Muscle layer of colon (tissue), 2 donors: Measurements from ENCODE around the gene MAML3.
A peak's percentile ranks its signal among the peaks of the same experiment; 100 is the strongest.

Source experiments
- H3K27ac ChIP-seq: one replicate; pipeline ENCODE4 v1.7.0; 2013; ENCODE audit warnings: low read depth, mild to moderate bottlenecking, low read length, moderate library complexity
- H3K27me3 ChIP-seq, 2 donors: one replicate each; pipeline ENCODE4 v1.7.0; 2013; ENCODE audit warnings: low read length in 2 of 2, mild to moderate bottlenecking in 2 of 2; ENCODE audit not compliant: insufficient read depth in 2 of 2, control insufficient read depth in 1 of 2
- H3K36me3 ChIP-seq: one replicate; pipeline ENCODE4 v1.7.0; 2013; ENCODE audit warnings: mild to moderate bottlenecking, low read length; ENCODE audit not compliant: insufficient read depth
- H3K4me1 ChIP-seq: one replicate; pipeline ENCODE4 v1.7.0; 2013; ENCODE audit warnings: mild to moderate bottlenecking, low read length; ENCODE audit not compliant: insufficient read depth
- H3K4me3 ChIP-seq, 2 donors: one replicate each; pipeline ENCODE4 v1.7.0; 2013; ENCODE audit warnings: low read length in 2 of 2, low read depth in 1 of 2, mild to moderate bottlenecking in 1 of 2, moderate library complexity in 1 of 2
- H3K9ac ChIP-seq: one replicate; pipeline ENCODE4 v1.7.0; 2013; ENCODE audit warnings: low read length
- H3K9me3 ChIP-seq: one replicate; pipeline ENCODE4 v1.7.0; 2013; ENCODE audit warnings: mild to moderate bottlenecking, low read length
- donor health status: abdominal sarcoma.
- donor health status: Adenocarcinoma of cecum.

The MAML3 gene

DNA sequence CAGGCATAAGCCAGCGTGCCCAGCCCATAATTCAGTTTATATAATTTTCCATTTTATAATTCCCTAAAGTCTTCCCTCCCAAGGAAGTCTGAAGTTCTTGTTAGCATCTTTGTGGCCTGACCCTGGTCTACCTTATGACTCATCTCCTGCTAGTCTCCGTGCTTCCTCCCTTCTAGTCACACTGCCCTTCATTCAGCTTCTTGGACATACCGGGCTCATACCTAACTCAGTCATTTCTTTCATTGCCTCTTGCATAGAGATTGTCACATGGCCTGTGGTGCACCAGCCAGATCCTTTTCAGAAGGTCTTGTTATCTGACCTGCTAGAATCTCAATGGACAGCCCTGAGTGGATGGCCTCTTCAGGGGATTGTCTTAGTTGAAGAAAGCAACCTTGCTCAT lies 22.8 kb upstream of the MAML3 start:
- Histone ChIP-seq H3K4me1 (no peaks in the 10 kb centered on the region), H3K36me3 (no peaks in the 10 kb centered on the region), H3K9me3 (no peaks in the 10 kb centered on the region), H3K27me3 (no peaks in the 10 kb centered on the region), H3K27ac (no peak overlapping the region), H3K4me3 (no peak overlapping the region), H3K9ac (no peak overlapping the region)

DNA sequence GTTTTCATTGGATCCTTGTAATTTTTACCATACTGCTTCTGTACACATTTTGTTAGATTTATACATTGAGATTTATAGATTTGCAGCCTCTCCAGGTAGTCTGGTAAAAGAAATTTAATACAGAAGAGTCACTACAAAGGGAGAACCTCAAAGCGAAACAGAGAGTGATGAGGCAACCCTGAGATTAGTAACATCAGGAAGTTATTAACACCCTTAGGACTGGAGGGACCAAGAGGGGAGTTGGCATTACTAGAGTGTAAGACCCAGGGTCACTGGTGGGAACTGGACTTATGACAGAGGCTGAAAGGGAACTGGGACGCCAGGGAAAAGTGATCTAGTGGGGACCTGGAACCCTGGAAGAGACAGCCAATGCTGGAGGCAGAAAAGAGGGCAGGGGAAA lies 20.6 kb upstream of the MAML3 start:
- Histone ChIP-seq H3K27me3 (no peaks in the 10 kb centered on the region), H3K9ac (no peak overlapping the region), H3K4me3 (no peak overlapping the region), H3K36me3 (no peaks in the 10 kb centered on the region), H3K9me3 (no peaks in the 10 kb centered on the region), H3K4me1 (no peaks in the 10 kb centered on the region), H3K27ac (no peak overlapping the region)

DNA sequence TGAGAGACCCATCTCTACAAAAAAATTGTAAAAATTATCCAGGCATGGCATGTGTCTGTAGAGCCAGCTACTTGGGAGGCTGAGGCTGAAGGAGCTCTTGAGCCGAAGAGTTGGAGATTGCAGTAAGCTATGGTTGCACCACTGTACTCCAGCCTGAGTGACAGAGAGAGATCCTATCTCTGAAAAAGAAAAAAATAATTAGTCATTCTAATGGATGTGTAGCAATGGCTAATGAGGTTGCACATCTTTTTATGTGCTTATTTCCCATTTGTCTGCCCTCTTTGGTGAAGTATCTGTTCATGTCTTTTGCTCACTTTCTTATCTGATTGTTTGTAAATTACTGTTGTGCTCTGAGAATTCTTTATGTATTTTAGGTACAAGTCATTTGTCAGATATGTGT lies 19.0 kb upstream of the MAML3 start:
- H3K36me3 ChIP-seq = no peaks in the 10 kb centered on the region
- no peak overlapping the region for H3K4me3 ChIP-seq
- no peak overlapping the region for H3K27ac ChIP-seq
- no peaks in the 10 kb centered on the region for H3K27me3 ChIP-seq
- H3K9me3 ChIP-seq = no peaks in the 10 kb centered on the region
- H3K9ac ChIP-seq = no peak overlapping the region
- H3K4me1 ChIP-seq = no peaks in the 10 kb centered on the region

DNA sequence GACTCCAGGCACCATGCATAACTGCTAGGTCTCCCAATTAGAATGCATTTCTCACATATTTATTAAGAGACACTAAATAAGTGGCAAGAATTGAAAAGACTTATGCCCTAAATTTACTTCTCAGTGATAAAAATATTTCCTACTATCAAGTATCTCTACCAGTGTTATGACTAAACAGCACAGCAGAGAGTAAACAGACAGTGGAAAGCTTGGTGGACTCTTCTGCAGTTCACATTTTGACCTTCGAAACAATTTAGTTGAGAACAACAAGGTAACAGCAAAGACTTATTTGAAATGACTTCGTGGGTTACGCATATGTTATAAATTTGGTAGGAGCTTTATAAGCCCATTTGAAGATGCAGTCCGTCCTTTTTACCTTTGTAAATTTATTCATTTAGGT lies 16.3 kb upstream of the MAML3 start:
- H3K27ac ChIP-seq = no peak overlapping the region
- no peak overlapping the region for H3K9ac ChIP-seq

DNA sequence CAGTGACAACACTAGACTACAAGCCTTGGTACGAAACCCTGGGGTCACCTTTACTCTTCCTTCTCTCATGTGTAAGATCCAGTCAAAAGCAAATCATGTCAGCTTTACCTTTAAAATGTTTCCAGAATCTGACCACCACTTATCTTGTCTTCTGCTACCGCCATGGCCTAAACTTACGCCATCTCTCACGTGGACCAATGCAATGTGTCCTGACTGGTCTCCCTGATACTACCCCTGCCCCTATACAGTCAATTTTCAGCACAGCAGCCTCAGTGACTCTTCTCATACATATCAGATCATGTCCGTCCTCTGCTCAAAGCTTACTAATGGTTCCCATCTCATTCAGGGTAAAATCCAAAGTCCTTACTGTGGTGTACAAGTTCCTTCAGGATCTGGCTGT lies 15.0 kb upstream of the MAML3 start:
- Histone ChIP-seq H3K36me3 (no peaks in the 10 kb centered on the region), H3K4me1 (no peaks in the 10 kb centered on the region), H3K4me3 (no peak overlapping the region), H3K27me3 (no peaks in the 10 kb centered on the region), H3K9ac (no peak overlapping the region), H3K27ac (no peak overlapping the region), H3K9me3 (no peaks in the 10 kb centered on the region)

More for the DNA sequence above, 16.3 kb upstream of the MAML3 start:
- H3K36me3 ChIP-seq = no peaks in the 10 kb centered on the region
- no peaks in the 10 kb centered on the region for H3K27me3 ChIP-seq
- no peaks in the 10 kb centered on the region for H3K4me1 ChIP-seq
- H3K4me3 ChIP-seq = no peak overlapping the region
- no peaks in the 10 kb centered on the region for H3K9me3 ChIP-seq

DNA sequence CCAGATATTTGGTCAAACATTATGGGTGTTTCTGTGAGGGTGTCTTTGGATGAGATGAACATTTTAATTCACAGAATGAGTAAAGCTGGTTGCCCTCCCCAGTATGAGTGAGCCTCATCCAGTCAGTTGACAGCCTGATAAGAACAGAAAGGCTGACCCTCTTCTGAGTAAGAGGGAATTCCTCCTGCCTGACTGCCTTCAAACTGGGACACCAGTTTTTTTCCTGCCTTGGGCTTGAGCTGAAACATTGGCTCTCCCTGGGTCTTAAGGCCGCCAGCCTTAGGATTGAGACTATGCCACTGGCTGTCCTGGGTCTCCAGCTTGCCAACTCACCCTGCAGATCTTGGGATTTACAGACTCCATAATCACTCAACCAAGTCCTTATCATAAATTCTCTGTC lies 14.5 kb upstream of the MAML3 start:
- Histone ChIP-seq H3K36me3 (no peaks in the 10 kb centered on the region), H3K9ac (no peak overlapping the region), H3K4me3 (no peak overlapping the region), H3K4me1 (no peaks in the 10 kb centered on the region), H3K27me3 (no peaks in the 10 kb centered on the region), H3K27ac (no peak overlapping the region), H3K9me3 (no peaks in the 10 kb centered on the region)

DNA sequence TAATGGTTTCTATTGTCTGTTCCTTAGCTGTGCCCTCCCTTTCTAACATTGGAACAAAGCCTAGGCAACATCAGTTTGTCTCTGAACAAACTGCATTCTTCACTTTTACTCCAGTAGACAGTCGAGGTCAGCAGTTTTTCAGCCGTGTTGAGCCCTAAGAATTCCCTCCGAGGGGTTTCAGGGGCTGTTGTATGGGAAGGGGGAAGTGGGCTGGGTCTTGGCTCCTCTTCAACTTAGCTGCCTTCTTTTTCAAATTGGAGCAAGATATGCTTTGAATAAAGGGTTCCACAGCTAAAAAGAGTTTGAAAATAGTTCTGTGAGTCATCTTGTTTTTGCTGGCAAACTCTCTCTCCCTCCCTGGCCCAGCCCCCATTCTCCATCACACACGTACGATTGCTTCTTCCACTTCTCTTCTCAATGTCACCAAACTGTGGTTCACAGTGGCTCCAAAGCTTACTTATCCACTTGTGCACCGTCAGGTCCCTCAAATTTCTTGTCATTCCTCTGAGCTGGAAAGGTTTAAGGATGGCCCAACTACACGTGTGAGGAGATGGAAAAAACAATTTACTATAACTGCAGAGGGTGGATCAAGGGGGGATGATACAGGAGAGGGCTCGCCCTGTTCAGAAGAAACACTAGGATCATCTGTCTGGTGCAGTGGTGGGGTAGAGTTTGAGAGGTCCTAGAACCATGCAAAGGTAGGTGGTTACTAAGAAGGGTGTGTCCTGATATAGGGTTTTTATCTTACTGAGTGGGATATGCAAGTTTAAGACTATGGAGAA lies 9.2 kb upstream of the MAML3 start:
- Histone ChIP-seq H3K36me3 (no peaks in the 10 kb centered on the region), H3K27me3 (no peaks in the 10 kb centered on the region), H3K27ac (no peak overlapping the region), H3K4me3 (no peak overlapping the region), H3K9me3 (no peaks in the 10 kb centered on the region), H3K4me1 (peaks cover 12% of the 10 kb centered on the region), H3K9ac (no peak overlapping the region)

DNA sequence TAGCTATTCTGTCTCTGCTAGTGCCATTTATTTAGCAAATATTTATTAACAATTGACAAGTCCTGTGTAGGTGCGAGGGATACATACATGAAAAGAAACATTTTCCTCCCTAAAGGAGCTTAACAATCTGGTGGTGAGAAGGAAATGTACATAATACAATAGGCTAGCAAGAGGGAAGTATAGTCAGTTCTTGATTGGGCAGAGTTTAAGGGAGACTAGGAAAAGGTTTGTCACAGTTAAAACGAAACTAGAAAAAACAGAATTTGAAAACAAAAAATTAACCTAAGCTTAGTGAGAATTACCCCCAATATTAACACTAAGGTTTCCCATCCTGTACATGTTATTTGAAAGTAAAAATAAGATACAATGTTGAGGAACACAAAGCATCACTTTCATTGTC lies 8.6 kb upstream of the MAML3 start:
- Histone ChIP-seq H3K36me3 (no peaks in the 10 kb centered on the region), H3K9ac (no peak overlapping the region), H3K4me1 (peaks cover 17% of the 10 kb centered on the region), H3K27ac (no peak overlapping the region), H3K4me3 (no peak overlapping the region), H3K27me3 (no peaks in the 10 kb centered on the region), H3K9me3 (no peaks in the 10 kb centered on the region)

DNA sequence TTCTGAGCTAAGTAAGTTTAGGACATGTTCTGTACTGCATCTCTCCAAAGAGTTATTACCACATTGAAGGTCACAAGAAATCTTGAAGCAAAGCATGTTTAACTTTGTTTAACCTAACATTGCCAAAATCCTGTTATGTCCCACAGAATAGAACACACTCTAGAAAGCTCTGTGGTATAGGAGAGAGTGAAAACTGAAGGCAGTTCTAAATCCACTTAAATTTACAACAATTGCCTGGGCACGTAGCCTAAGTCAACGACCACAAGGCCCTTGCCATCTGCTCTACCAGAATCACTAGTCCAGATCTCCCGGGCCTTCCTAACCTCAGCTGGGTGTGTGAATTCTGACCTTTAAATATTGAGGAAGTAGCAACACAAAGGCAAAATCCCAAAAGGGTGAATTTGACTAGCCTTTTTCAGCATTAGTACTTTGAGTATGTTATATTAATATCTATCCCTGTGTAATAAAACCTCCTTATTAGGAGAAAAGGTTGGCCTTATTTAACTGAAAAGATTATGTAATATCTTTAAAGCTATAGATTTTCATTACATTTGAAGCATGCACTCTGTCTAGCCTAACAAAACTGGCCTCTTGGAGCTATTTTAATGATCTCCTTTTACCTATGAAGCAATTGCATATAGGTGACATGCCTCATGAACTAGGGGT lies 4.5 kb upstream of the MAML3 start:
- Histone ChIP-seq H3K27ac (peak overlapping the region; percentile 82), H3K4me1 (peaks cover 20% of the 10 kb centered on the region), H3K4me3 (no peak overlapping the region), H3K9me3 (no peaks in the 10 kb centered on the region), H3K9ac (no peak overlapping the region), H3K27me3 (no peaks in the 10 kb centered on the region), H3K36me3 (no peaks in the 10 kb centered on the region)

DNA sequence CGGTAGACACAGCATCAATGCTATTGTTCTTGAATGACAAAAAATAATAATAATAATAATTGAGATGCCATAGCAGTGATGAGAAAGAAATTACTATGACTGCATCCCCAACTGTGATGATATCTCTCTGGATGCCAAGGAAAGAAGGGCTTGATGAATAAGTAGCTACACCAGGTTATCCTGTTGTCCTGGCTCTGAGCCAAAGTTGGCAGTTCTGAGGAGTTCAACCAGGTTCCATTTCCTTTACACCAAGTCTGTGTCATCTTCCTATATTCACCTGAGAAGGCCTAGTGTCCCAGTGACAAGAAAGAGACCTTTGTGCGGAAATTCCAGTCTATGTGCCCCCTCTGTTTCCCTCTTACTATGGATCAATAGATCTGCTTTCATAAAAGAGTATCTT lies 3.4 kb upstream of the MAML3 start:
- peaks cover 16% of the 10 kb centered on the region for H3K4me1 ChIP-seq
- H3K9ac ChIP-seq = no peak overlapping the region
- H3K27me3 ChIP-seq = no peaks in the 10 kb centered on the region
- H3K9me3 ChIP-seq = no peaks in the 10 kb centered on the region
- H3K36me3 ChIP-seq = no peaks in the 10 kb centered on the region
- H3K4me3 ChIP-seq = no peak overlapping the region
- peak overlapping the region; percentile 82 for H3K27ac ChIP-seq

DNA sequence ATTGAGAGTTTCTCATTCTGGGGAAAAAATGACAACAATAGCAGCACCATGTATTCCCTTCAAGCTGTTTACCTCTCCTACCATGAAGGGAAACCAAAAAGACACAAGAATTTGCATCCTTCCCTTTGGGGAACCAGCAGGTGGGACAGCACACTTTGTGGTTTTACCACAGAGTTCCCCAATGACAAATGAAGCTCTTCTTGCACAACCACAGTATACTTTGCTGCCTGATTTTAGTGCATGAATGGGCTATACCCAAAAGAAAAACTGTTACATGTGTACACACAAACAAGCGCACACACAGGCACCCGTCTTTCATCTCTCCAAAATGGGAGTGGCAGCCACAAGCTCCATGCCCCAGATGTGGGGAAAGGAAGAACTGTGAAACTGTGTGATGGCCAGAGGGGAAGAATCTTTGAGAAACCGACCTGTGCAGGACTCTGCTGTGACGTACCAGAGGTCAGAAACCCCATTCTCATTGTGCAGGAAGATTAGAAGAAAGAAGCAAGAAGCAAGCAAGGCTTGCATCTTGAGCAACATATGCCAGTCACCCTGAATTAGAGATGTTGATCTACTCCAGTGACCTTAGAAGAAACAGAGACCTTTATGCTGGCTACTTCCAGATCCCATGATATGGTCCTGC lies 2.7 kb upstream of the MAML3 start:
- Histone ChIP-seq H3K36me3 (no peaks in the 10 kb centered on the region), H3K9ac (no peak overlapping the region), H3K4me1 (peaks cover 16% of the 10 kb centered on the region), H3K4me3 (no peak overlapping the region), H3K27ac (no peak overlapping the region), H3K27me3 (no peaks in the 10 kb centered on the region), H3K9me3 (no peaks in the 10 kb centered on the region)
